Gastroesophageal sphincter (tissue), 4 donors: Measurements from ENCODE around the gene KLF9. TPM values are rescaled to one million over a fixed set of nuclear protein-coding genes. Genes with fewer than 3 reads are reported as not detected.

Experiments used
- ATAC-seq: fragments of 150-250 bp; one replicate; pipeline ENCODE4 v1.9.1; 2016; ENCODE audit warnings: mild to moderate bottlenecking, moderate library complexity
- H3K27ac ChIP-seq, 4 donors: fragments of 200-600 bp; sonication (generic) in 3 of 4; 1 replicate in 3 of 4; 2 replicates in 1 of 4; pipeline ENCODE4 v1.5.1; 2016 to 2019
- H3K27me3 ChIP-seq: fragments of 200-600 bp; sonication (generic); one replicate; pipeline ENCODE4 v1.5.1; 2019
- H3K36me3 ChIP-seq, 2 donors: fragments of 200-600 bp; sonication (generic); one replicate each; pipeline ENCODE4 v1.5.1; 2019; ENCODE audit warnings: control low read depth in 1 of 2
- H3K4me1 ChIP-seq, 3 donors: fragments of 200-600 bp; sonication (generic); 1 replicate in 2 of 3; 2 replicates in 1 of 3; pipeline ENCODE4 v1.5.1; 2016 to 2019; ENCODE audit warnings: control low read depth in 2 of 3
- H3K4me3 ChIP-seq, 2 donors: fragments of 200-600 bp; sonication (generic); one replicate each; pipeline ENCODE4 v1.5.1; 2019; ENCODE audit warnings: mild to moderate bottlenecking in 1 of 2, moderate library complexity in 1 of 2
- H3K9me3 ChIP-seq, 3 donors: fragments of 200-600 bp; sonication (generic); one replicate each; pipeline ENCODE4 v1.5.1; 2017 to 2019; ENCODE audit warnings: control low read depth in 2 of 3
- CTCF ChIP-seq, 4 experiments: fragments of 200-600 bp in 2 of 4; fragments of 450-650 bp in 2 of 4; sonication (generic) in 1 of 4; IDR thresholded peaks; one replicate each; pipeline ENCODE4 v1.5.1; 2017 to 2019; ENCODE audit warnings: antibody characterized with exemption in 4 of 4, mild to moderate bottlenecking in 2 of 4, moderate library complexity in 2 of 4
- EP300 ChIP-seq: sonication (generic); formaldehyde crosslinking; IDR thresholded peaks from one replicate; pipeline ENCODE4 v1.6.1; 2017; ENCODE audit warnings: antibody characterized with exemption, mild to moderate bottlenecking
- POLR2A ChIP-seq, 2 donors: fragments of 450-650 bp; IDR thresholded peaks; one replicate each; pipeline ENCODE4 v1.6.1; 2017; ENCODE audit warnings: antibody characterized with exemption in 2 of 2, mild to moderate bottlenecking in 2 of 2, moderate library complexity in 1 of 2
- POLR2AphosphoS5 ChIP-seq: sonication (generic); formaldehyde crosslinking; IDR thresholded peaks from one replicate; pipeline ENCODE4 v1.6.1; 2017; ENCODE audit warnings: antibody characterized with exemption
- WGBS, 2 donors: methylation state at CpG; one replicate each; pipeline ENCODE4 v1.1.5; 2018; ENCODE audit warnings: low coverage in 1 of 2; 5-methylcytosine and 5-hydroxymethylcytosine counted together
- total RNA-seq, 4 donors: library from RNA; depleted of rRNA; stranded (reverse); fragments of >200 nt; gene quantifications; one replicate each; pipeline ENCODE4 v1.1.0, GENCODE V29; 2016

KLF9 gene
- total RNA-seq, 4 donors from 2014 or later = 117 to 224 (median 154) TPM

- Histone ChIP-seq H3K27ac (no peak overlapping the region), H3K36me3 (no peaks in the 10 kb centered on the region), H3K4me1 (no peaks in the 10 kb centered on the region), H3K4me3 (no peak overlapping the region), H3K9me3 (no peaks in the 10 kb centered on the region), H3K27me3 (no peaks in the 10 kb centered on the region)
- no peak for TF ChIP-seq POLR2AphosphoS5
- TF ChIP-seq POLR2A (IDR thresholded peaks at IDR 0.05) = no peak
- TF ChIP-seq CTCF (IDR thresholded peaks at IDR 0.05) = no peak
- no peak for TF ChIP-seq EP300
- WGBS, 2 donors = 75 to 89% methylated on average over 13 to 15 of the region's 17 CpGs
- ATAC-seq = no peak
These were observed 39.4 kb downstream of the KLF9 start for GRCh38 chr9:70374962-70375618.

- no peak for ATAC-seq
- no peak overlapping the region for H3K4me3 ChIP-seq
- H3K27me3 ChIP-seq = no peaks in the 10 kb centered on the region
- no peaks in the 10 kb centered on the region for H3K9me3 ChIP-seq
- WGBS, 2 donors = 68 to 74% methylated on average over 4 to 6 of the region's 6 CpGs
- no peak overlapping the region for H3K27ac ChIP-seq
- no peak for TF ChIP-seq POLR2A (IDR thresholded peaks at IDR 0.05)
- no peak for TF ChIP-seq CTCF (IDR thresholded peaks at IDR 0.05)
- TF ChIP-seq EP300 = no peak
- no peak for TF ChIP-seq POLR2AphosphoS5
- H3K36me3 ChIP-seq = no peaks in the 10 kb centered on the region
- H3K4me1 ChIP-seq = no peaks in the 10 kb centered on the region
These were observed 47.0 kb downstream of the KLF9 start for GRCh38 chr9:70367305-70367930.

GRCh38 chr9:70363760-70364159 is 50.7 kb downstream of the KLF9 start:
- no peak for TF ChIP-seq POLR2AphosphoS5
- no peak for TF ChIP-seq EP300
- no peak for TF ChIP-seq POLR2A (IDR thresholded peaks at IDR 0.05)
- TF ChIP-seq CTCF (IDR thresholded peaks at IDR 0.05) = no peak
- H3K9me3 ChIP-seq = no peaks in the 10 kb centered on the region
- no peaks in the 10 kb centered on the region for H3K36me3 ChIP-seq
- ATAC-seq = no peak
- no peaks in the 10 kb centered on the region for H3K4me1 ChIP-seq
- H3K27ac ChIP-seq = no peak overlapping the region
- H3K27me3 ChIP-seq = no peaks in the 10 kb centered on the region
- H3K4me3 ChIP-seq = no peak overlapping the region
- 87 to 92% methylated on average over 3 to 5 of the region's 7 CpGs for WGBS, 2 donors

- Histone ChIP-seq H3K36me3 (peaks cover 0 to 1% of the 10 kb centered on the region in 2 donors), H3K9me3 (no peaks in the 10 kb centered on the region), H3K4me3 (no peak overlapping the region), H3K27me3 (no peaks in the 10 kb centered on the region), H3K4me1 (no peaks in the 10 kb centered on the region), H3K27ac (no peak overlapping the region)
- WGBS, 2 donors = 80 to 89% methylated on average over 2 to 5 of the region's 7 CpGs
- TF ChIP-seq POLR2A (IDR thresholded peaks at IDR 0.05) = no peak
- no peak for TF ChIP-seq POLR2AphosphoS5
- TF ChIP-seq CTCF (IDR thresholded peaks at IDR 0.05) = no peak
- no peak for TF ChIP-seq EP300
- ATAC-seq = no peak
These were observed 51.5 kb downstream of the KLF9 start for GRCh38 chr9:70362952-70363351.

- TF ChIP-seq POLR2AphosphoS5 (no peak), CTCF (IDR thresholded peaks at IDR 0.05) (no peak), POLR2A (IDR thresholded peaks at IDR 0.05) (no peak), EP300 (no peak)
- Histone ChIP-seq H3K4me1 (peaks cover 0 to 35% (median 0%) of the 10 kb centered on the region in 3 donors), H3K36me3 (peaks cover 0 to 13% of the 10 kb centered on the region in 2 donors), H3K9me3 (no peaks in the 10 kb centered on the region), H3K27ac (no peak overlapping the region), H3K4me3 (no peak overlapping the region), H3K27me3 (no peaks in the 10 kb centered on the region)
- 61 to 86% methylated on average over 2 of the region's 3 CpGs for WGBS, 2 donors
- no peak for ATAC-seq
These were observed 58.7 kb downstream of the KLF9 start for GRCh38 chr9:70355801-70356200.
